Inferior parietal cortex (tissue), 1 donor: ENCODE measurements around the gene GLRX5.
"Not testable (repeated sequence)": the region's sequence is repeated elsewhere in the genome, so short reads cannot be mapped to it uniquely, and the experiment has no call there.

Source experiments
- DNase-seq: peaks from one replicate; pipeline ENCODE4 v3.0.0-alpha.2; 2016; ENCODE audit errors: extremely low spot score

GLRX5 gene

GRCh38 chr14:95499354-95499750 is 35.5 kb upstream of the GLRX5 start:
- no peak for DNase-seq

- peak; percentile 75 for DNase-seq
These were observed 34.6 kb upstream of the GLRX5 start for GRCh38 chr14:95500201-95500681.

GRCh38 chr14:95500772-95501401 is 34.0 kb upstream of the GLRX5 start:
- DNase-seq: peak; percentile 57

GRCh38 chr14:95502381-95502950 is 32.4 kb upstream of the GLRX5 start:
- DNase-seq: no peak

- DNase-seq: no peak
These were observed 31.3 kb upstream of the GLRX5 start for GRCh38 chr14:95503365-95504134.

- DNase-seq: no peak
These were observed 30.5 kb upstream of the GLRX5 start for GRCh38 chr14:95504135-95505029.

- DNase-seq: no peak
These were observed 29.7 kb upstream of the GLRX5 start for GRCh38 chr14:95505030-95505589.

GRCh38 chr14:95507174-95507573 is 27.7 kb upstream of the GLRX5 start:
- DNase-seq: no peak

GRCh38 chr14:95507701-95508103 is 27.1 kb upstream of the GLRX5 start:
- no peak for DNase-seq

- no peak for DNase-seq
These were observed 26.5 kb upstream of the GLRX5 start for GRCh38 chr14:95508377-95508776.

GRCh38 chr14:95509495-95509894 is 25.4 kb upstream of the GLRX5 start:
- no peak for DNase-seq

GRCh38 chr14:95510344-95510743 is 24.5 kb upstream of the GLRX5 start:
- not testable (repeated sequence) for DNase-seq

- DNase-seq: no peak
These were observed 24.0 kb upstream of the GLRX5 start for GRCh38 chr14:95510804-95511203.

- no peak for DNase-seq
These were observed 23.2 kb upstream of the GLRX5 start for GRCh38 chr14:95511687-95512086.

GRCh38 chr14:95513291-95513690 is 21.6 kb upstream of the GLRX5 start:
- DNase-seq: no peak

GRCh38 chr14:95514131-95515079 is 20.4 kb upstream of the GLRX5 start:
- no peak for DNase-seq

- DNase-seq: no peak
These were observed 19.8 kb upstream of the GLRX5 start for GRCh38 chr14:95515080-95515489.

GRCh38 chr14:95515596-95516552 is 19.0 kb upstream of the GLRX5 start:
- no peak for DNase-seq

- no peak for DNase-seq
These were observed 18.2 kb upstream of the GLRX5 start, which contains the start of gene SYNE3 for GRCh38 chr14:95516554-95517181. SYNE3 (minus strand) TSS chr14:95516650; CDS start chr14:95475821, 40,829 bp downstream.
